ENCODE data around the gene PLA2G6. TPM values are rescaled to one million over a fixed set of nuclear protein-coding genes. Genes with fewer than 3 reads are reported as not detected.
"Not testable (repeated sequence)": the region's sequence is repeated elsewhere in the genome, so short reads cannot be mapped to it uniquely, and the experiment has no call there.

Gene PLA2G6
- total RNA-seq, 1 experiment from 2014 or later, result 23.4 TPM

GRCh38 chr22:38148245-38148644 lies 33.4 kb downstream of the PLA2G6 start:
- Histone ChIP-seq H3K27me3 (ENCODE audit: control insufficient read depth, insufficient read depth, low read length) (no peaks in the 10 kb centered on the region), H3K4me3 (ENCODE audit: insufficient read depth, low read depth, low read length) (no peak overlapping the region), H3K36me3 (replicated peaks; ENCODE audit: control insufficient read depth, insufficient read depth, low read length) (no peaks in the 10 kb centered on the region)
- DNase-seq, result no peak

GRCh38 chr22:38146166-38146565 lies 35.5 kb downstream of the PLA2G6 start:
- H3K36me3 ChIP-seq (replicated peaks; ENCODE audit: control insufficient read depth, insufficient read depth, low read length); H3K27me3 ChIP-seq (ENCODE audit: control insufficient read depth, insufficient read depth, low read length); H3K4me3 ChIP-seq (ENCODE audit: insufficient read depth, low read depth, low read length); DNase-seq: not testable (repeated sequence)

DNA sequence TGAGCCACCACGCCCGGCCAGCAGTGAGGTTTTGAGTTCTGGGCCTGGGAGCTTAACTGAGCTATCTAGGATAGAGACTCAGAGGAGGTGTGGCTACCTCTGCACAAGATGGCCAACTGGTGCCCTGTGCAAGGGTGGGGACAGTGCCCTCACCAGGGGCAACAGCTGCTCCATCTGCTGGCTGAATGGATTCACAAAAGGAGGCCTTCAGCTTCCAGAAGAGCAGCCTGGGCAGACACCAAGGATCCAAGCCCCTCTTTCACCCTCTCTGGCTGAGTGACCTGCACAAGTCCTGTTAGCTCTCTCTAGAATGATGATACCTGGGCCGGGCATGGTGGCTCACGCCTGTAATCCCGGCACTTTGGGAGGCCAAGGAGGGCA lies 37.6 kb downstream of the PLA2G6 start:
- Histone ChIP-seq H3K4me3 (ENCODE audit: insufficient read depth, low read depth, low read length) (no peak overlapping the region), H3K27me3 (ENCODE audit: control insufficient read depth, insufficient read depth, low read length) (no peaks in the 10 kb centered on the region)
- DNase-seq, result peak; percentile 75

DNA sequence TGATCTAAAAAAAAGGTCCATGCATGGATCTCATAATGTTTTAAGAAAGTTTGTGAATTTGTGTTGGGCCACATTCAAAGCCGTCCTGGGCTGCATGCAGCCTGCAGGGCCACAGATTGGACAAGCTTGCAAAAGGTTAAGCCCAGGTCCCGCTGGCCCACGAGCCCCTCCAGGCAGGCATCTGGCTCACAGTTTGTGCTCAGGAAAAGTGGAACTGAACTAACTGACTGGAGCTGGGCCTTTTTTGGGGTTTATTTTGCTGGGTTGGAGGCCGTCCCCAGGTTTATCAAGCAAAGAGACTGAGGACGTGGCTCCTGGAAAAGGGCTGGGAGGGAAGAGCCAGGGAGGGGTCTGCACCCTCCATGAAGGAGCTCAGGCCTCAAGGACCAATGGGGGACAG lies 39.0 kb downstream of the PLA2G6 start:
- Histone ChIP-seq H3K4me3 (ENCODE audit: insufficient read depth, low read depth, low read length) (no peak overlapping the region), H3K27me3 (ENCODE audit: control insufficient read depth, insufficient read depth, low read length) (no peaks in the 10 kb centered on the region), H3K36me3 (replicated peaks; ENCODE audit: control insufficient read depth, insufficient read depth, low read length) (no peaks in the 10 kb centered on the region; the same call in 1 of the 2 replicates)
- DNase-seq, result no peak

More for the DNA sequence above, 37.6 kb downstream of the PLA2G6 start:
- no peaks in the 10 kb centered on the region for H3K36me3 ChIP-seq (replicated peaks; ENCODE audit: control insufficient read depth, insufficient read depth, low read length)

GRCh38 chr22:38141217-38141973 lies 40.2 kb downstream of the PLA2G6 start:
- DNase-seq, result peak; percentile 32
- no peaks in the 10 kb centered on the region; the same call in 1 of the 2 replicates for H3K36me3 ChIP-seq (replicated peaks; ENCODE audit: control insufficient read depth, insufficient read depth, low read length)
- H3K27me3 ChIP-seq (ENCODE audit: control insufficient read depth, insufficient read depth, low read length), result no peaks in the 10 kb centered on the region
- no peak overlapping the region for H3K4me3 ChIP-seq (ENCODE audit: insufficient read depth, low read depth, low read length)

DNA sequence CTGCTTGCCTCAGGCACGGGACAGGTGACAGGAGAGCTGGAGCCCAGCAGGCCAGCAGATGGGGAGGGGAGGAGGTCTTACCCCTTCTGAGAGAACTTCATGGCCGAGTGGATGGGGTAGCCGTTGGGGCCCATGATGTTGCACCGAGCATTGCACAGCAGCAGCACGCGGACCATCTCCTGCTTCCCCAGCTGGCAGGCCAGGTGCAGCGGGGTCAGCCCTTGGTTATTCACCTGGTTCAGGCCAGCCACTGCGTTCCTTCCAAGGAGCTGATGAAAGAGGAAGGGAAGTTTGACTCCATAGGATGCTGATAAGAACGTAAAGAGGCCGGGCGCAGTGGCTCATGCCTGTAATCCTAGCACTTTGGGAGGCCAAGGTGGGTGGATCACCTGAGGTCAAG lies 41.7 kb downstream of the PLA2G6 start:
- DNase-seq, result peak; percentile 32
- Histone ChIP-seq H3K4me3 (ENCODE audit: insufficient read depth, low read depth, low read length) (no peak overlapping the region), H3K36me3 (replicated peaks; ENCODE audit: control insufficient read depth, insufficient read depth, low read length) (peaks cover 1% of the 10 kb centered on the region; the same call in 1 of the 2 replicates), H3K27me3 (ENCODE audit: control insufficient read depth, insufficient read depth, low read length) (no peaks in the 10 kb centered on the region)

- H3K36me3 ChIP-seq (replicated peaks; ENCODE audit: control insufficient read depth, insufficient read depth, low read length), result peaks cover 1% of the 10 kb centered on the region
- DNase-seq, result peak; percentile 45
- no peaks in the 10 kb centered on the region for H3K27me3 ChIP-seq (ENCODE audit: control insufficient read depth, insufficient read depth, low read length)
- H3K4me3 ChIP-seq (ENCODE audit: insufficient read depth, low read depth, low read length), result no peak overlapping the region
Observed at GRCh38 chr22:38138961-38139360, 42.7 kb downstream of the PLA2G6 start.

- Histone ChIP-seq H3K4me3 (ENCODE audit: insufficient read depth, low read depth, low read length) (no peak overlapping the region), H3K36me3 (replicated peaks; ENCODE audit: control insufficient read depth, insufficient read depth, low read length) (peaks cover 1% of the 10 kb centered on the region), H3K27me3 (ENCODE audit: control insufficient read depth, insufficient read depth, low read length) (no peaks in the 10 kb centered on the region)
- no peak for DNase-seq
Observed at GRCh38 chr22:38137876-38138687, 43.5 kb downstream of the PLA2G6 start.

DNA sequence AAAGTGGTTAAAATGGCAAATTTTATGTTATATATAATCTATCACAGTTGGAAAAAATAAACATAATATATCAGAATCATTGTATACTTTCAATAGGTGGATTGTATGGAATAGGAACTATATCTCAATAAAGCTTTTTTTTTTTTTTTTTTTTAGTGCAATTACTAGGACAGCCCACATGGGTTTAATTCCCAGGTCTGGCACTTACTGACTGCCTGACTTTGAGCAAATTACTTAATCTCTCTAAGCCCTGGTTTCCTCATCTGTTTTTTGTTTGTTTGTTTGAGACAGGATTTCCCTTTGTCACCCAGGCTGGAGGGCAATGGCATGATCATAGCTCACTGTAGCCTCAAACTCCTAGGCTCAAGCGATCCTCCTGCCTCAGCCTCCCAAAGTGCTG lies 45.0 kb downstream of the PLA2G6 start:
- Histone ChIP-seq H3K4me3 (ENCODE audit: insufficient read depth, low read depth, low read length) (no peak overlapping the region), H3K27me3 (ENCODE audit: control insufficient read depth, insufficient read depth, low read length) (no peaks in the 10 kb centered on the region), H3K36me3 (replicated peaks; ENCODE audit: control insufficient read depth, insufficient read depth, low read length) (peaks cover 1% of the 10 kb centered on the region)
- DNase-seq, result no peak

GRCh38 chr22:38135133-38135706 lies 46.4 kb downstream of the PLA2G6 start:
- peak; percentile 14 for DNase-seq
- no peak overlapping the region for H3K4me3 ChIP-seq (ENCODE audit: insufficient read depth, low read depth, low read length)
- peaks cover 1% of the 10 kb centered on the region for H3K36me3 ChIP-seq (replicated peaks; ENCODE audit: control insufficient read depth, insufficient read depth, low read length)
- no peaks in the 10 kb centered on the region for H3K27me3 ChIP-seq (ENCODE audit: control insufficient read depth, insufficient read depth, low read length)

- Histone ChIP-seq H3K36me3 (replicated peaks; ENCODE audit: control insufficient read depth, insufficient read depth, low read length) (peaks cover 1% of the 10 kb centered on the region), H3K4me3 (ENCODE audit: insufficient read depth, low read depth, low read length) (no peak overlapping the region), H3K27me3 (ENCODE audit: control insufficient read depth, insufficient read depth, low read length) (no peaks in the 10 kb centered on the region)
- DNase-seq, result peak; percentile 23
Observed at GRCh38 chr22:38133331-38133730, 48.3 kb downstream of the PLA2G6 start.

DNA sequence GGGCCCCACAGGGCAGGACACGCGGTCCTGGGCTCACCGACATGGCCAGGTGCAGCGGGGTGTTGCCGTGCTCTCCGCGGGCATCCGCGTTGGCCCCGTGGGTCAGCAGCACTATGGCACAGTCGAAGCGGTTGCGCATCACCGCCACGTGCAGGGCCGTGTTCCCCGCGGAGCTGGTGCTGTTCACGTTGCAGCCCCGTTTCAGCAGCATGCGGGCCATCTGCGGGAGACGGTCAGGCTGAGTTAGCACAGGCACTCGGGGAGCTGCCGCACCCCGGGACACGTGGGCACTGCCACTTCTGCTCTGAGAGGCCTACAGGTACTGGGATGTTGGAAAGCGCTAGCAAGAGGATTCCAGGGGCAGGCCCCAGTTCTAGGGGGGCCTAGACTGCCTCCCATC lies 48.8 kb downstream of the PLA2G6 start:
- peaks cover 1% of the 10 kb centered on the region; the same call in 1 of the 2 replicates for H3K36me3 ChIP-seq (replicated peaks; ENCODE audit: control insufficient read depth, insufficient read depth, low read length)

GRCh38 chr22:38132136-38132535 lies 49.5 kb downstream of the PLA2G6 start:
- no peak overlapping the region for H3K4me3 ChIP-seq (ENCODE audit: insufficient read depth, low read depth, low read length)
- no peaks in the 10 kb centered on the region for H3K27me3 ChIP-seq (ENCODE audit: control insufficient read depth, insufficient read depth, low read length)
- DNase-seq, result no peak
- H3K36me3 ChIP-seq (replicated peaks; ENCODE audit: control insufficient read depth, insufficient read depth, low read length), result peaks cover 1% of the 10 kb centered on the region; the same call in 1 of the 2 replicates

More for the DNA sequence above, 48.8 kb downstream of the PLA2G6 start:
- no peaks in the 10 kb centered on the region for H3K27me3 ChIP-seq (ENCODE audit: control insufficient read depth, insufficient read depth, low read length)
- peak; percentile 45 for DNase-seq
- no peak overlapping the region for H3K4me3 ChIP-seq (ENCODE audit: insufficient read depth, low read depth, low read length)

DNA sequence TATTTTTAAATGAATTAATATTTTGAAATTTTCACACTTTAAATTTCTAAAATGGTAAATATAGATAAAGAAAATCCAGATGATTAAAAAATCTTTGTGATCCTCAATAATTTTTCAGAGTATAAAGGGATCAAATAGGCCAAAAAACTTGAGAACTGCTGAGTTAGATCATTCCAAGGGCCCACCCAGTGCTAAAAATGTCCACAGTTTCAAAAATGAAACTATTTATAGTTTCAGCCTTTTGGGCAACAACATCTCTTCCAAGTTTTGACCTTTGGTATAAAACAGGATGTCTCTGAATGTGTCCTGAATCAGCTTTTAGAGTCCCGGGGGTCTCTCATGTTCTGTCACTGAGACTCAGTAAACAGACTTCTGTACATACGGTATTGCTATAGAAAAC lies 50.2 kb downstream of the PLA2G6 start:
- no peaks in the 10 kb centered on the region for H3K27me3 ChIP-seq (ENCODE audit: control insufficient read depth, insufficient read depth, low read length)
- DNase-seq, result no peak
- H3K36me3 ChIP-seq (replicated peaks; ENCODE audit: control insufficient read depth, insufficient read depth, low read length), result peaks cover 1% of the 10 kb centered on the region; the same call in 1 of the 2 replicates
- no peak overlapping the region for H3K4me3 ChIP-seq (ENCODE audit: insufficient read depth, low read depth, low read length)
